Erythroblast (primary cell): ENCODE results near the gene ING2.

ENCODE experiments used
- GATA1 ChIP-seq: IDR thresholded peaks from 2 replicates; pipeline ENCODE4 v1.6.1; 2011; ENCODE audit warnings: low read depth, mild to moderate bottlenecking, control low read depth, low read length, moderate library complexity
- POLR2A ChIP-seq: IDR thresholded peaks from 2 replicates; pipeline ENCODE4 v1.6.1; 2011; ENCODE audit warnings: mild to moderate bottlenecking, low read length

DNA sequence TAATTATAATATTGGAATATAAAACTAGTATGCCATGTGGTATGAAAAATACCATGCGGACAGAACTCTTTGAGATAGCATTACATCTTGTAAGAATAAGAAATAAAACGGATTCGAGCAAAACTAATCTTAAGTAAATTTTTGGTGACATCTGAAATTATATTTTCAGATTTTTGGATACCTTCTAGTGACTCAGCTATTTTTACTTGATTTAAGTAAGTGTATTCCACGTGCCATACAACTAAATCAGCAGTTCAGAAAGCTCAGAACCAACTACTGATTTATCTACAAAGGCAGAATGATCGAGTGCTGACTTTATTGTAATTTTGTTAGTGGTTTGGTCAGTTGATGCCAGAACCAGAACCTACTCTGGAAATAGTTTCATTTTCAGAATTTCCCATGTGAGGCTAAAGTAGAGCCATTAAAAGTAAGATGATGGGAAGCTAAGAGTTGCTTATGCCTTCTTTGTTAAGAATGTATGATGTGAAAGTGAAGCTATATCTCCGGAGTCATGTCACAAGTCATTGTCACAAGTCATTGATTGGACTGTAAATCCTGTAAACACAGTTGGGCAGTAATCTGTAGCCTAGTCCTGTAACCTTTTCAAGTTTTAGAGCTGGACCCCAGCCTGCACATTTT lies 4.0 kb downstream of the ING2 start:
- TF ChIP-seq POLR2A (no peak), GATA1 (no peak)
